GM19452 (cell line): ENCODE measurements around the gene NOL9.

Source experiments
- ATAC-seq: cut with Tn5 transposase; IDR thresholded peaks from one replicate; pipeline ENCODE4 v1.9.1; 2021; ENCODE audit not compliant: unreplicated experiment

NOL9 gene

GRCh38 chr1:6590046-6590445 is 35.7 kb upstream of the NOL9 start:
- ATAC-seq = no peak

DNA sequence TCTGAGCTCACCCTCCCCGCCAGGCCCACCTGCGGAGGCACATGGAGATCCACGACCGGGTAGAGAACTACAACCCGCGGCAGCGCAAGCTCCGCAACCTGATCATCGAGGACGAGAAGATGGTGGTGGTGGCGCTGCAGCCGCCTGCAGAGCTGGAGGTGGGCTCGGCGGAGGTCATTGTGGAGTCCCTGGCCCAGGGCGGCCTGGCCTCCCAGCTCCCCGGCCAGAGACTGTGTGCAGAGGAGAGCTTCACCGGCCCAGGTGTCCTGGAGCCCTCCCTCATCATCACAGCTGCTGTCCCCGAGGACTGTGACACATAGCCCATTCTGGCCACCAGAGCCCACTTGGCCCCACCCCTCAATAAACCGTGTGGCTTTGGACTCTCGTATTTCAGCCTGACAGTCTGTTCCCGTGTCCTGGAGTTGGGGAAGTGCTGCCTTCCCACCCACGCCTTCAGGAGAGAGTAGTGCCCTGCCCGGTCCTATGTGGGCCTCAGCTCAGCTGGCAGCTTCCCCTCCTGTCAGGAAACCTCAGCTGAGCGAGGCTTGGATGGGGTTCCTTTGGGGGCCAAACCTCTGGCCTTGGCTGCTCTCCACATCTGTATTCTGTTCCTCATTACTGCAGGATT is 34.7 kb upstream of the NOL9 start:
- ATAC-seq = no peak

DNA sequence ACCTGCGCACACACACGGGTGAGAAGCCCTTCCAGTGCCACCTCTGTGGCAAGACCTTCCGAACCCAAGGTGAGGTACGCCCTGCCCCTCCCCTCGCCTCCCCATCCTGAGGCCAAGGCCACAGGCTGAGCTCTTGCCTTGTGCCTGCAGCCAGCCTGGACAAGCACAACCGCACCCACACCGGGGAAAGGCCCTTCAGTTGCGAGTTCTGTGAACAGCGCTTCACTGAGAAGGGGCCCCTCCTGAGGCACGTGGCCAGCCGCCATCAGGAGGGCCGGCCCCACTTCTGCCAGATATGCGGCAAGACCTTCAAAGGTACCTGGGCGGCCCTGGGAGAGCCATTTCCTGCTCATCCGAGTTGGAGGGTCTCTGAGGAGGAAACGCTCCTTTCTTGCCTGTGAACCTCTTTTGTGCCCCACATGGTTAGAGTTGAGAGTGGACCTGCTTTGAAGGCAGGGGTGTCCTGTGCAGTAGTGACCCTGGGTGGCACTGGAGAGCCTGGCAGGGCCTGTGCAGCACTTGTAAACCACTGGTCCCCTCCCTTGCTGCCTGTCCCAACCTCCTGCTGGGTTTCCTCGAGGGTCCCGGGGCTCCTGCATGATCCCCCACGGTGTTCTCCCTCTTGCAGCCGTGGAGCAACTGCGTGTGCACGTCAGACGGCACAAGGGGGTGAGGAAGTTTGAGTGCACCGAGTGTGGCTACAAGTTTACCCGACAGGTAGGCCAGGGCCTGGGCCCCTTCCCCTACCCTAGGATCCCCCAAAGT is 34.0 kb upstream of the NOL9 start:
- no peak for ATAC-seq

DNA sequence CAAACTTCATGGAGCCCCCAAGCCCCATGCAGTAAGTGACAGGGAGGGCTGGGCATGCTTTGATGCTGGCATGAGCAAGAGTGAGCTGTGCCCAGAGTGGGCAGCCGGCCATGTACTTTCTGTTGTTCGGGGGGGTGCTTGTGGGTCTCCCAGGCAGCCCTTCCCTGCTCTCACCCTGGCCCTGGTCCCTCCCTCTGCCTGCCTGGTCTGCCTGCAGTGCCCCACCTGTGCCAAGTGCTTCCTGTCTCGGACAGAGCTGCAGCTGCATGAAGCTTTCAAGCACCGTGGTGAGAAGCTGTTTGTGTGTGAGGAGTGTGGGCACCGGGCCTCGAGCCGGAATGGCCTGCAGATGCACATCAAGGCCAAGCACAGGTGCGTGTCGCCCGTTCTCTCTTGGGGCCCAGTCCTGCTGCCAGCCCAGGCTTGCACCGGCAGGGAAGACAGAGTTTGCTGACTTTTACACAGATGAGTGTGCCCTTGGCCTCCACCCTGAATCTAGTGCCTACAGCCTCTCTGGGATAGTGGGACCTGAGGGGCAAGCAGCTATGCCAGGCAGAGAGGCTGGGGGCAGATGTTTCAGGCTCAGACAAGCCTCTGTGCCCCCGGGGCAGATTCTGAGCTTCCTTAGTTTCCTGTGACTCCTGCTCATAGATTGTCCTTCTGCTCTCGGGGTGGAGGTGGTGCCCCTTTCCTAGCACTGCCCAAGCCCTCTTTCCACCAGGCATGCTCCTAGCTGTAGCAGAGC is 33.1 kb upstream of the NOL9 start:
- ATAC-seq = no peak

DNA sequence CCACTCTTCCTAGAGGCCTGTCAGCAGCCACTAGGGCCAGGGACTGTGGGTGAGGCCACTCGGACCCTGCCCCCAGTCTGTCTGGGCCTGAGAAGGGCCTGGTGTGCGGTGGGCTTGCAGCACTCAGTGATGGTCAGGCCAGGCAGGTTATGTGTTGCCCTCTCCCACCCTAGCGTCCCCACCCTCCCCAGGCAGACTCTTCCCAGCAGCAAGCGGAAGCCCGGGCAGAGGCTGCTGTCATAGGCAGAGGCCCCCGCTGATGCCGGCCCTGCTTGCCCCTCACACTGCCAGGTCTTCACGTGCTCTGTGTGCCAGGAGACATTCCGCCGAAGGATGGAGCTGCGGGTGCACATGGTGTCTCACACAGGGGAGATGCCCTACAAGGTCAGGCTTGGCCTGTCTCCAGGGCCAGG is 32.1 kb upstream of the NOL9 start:
- no peak for ATAC-seq

- no peak for ATAC-seq
Observed at GRCh38 chr1:6585841-6586240, 31.5 kb upstream of the NOL9 start.

DNA sequence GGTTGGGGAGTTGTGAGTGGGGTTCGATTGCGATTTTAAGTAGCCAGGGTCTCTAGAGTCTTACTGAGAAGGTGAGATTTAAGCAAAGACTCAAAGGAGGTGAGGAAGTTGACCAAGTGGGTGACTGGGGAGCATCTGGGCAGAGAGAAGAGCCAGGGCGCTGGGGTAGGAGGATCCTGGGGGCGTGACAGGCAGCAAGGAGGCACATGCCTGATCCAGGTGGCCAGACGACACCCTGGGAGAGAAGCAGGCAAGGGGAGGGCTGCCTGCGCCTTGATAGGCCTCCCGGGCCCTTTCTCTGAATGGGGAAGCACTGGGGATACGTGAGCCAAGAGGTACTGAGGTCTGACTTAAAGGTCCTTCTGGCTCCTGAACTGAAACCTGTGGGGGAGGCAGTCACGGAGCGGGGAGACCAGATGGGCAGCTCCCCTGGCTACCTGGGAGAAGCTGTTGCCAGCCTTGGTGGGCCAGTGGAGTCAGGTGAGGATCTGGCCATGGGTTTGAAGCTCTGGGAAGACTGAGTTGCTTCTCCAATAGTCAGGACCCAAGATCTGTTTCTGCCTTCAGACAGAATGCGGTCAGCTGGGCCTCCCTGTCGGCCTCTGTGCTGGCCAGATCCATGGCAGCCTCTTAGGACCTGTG is 30.9 kb upstream of the NOL9 start:
- ATAC-seq = no peak

DNA sequence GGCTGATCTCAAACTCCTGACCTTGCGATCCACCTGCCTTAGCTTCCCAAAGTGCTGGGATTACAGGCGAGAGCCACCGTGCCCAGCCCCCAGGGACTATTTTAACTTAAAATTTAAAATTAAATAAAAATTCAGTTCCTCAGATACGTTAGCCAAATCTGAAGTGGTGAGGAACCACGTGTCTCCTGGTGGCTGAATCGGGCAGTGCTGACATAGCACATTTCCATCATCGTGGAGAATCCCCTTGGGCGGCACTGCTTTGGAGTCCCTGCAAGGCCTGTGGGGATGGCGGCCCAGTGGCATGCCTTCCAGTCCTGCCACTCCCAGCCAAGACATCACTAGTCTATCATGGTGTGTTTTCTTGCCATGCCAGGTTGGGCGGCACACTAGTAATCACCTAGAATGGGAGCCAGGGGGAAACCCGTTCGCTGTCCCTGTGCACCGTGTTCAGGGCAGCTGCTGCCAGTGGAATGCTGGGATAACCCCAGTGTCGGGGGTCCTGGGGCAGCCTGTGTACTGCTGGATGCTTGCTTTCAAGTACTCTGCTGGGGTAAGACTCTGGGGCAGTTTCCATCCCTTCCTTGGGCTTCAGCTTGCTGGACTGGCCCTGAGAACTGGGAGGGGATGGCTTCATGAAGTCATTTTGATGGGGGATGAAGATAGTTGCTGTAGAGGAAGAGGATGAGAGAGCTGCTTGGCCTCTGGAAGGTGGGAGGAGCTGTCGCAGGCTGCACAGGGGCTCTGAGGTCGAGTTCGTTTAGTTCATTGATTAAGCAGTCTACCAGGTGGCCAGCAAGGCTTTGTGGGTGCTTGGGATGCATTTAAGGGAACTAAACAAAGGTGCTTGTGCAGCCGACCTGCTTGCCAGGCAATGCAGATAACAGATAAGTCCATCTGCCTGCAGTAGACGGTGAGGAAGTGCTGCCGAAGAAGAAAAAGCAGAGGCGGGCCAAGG is 30.1 kb upstream of the NOL9 start:
- no peak for ATAC-seq

DNA sequence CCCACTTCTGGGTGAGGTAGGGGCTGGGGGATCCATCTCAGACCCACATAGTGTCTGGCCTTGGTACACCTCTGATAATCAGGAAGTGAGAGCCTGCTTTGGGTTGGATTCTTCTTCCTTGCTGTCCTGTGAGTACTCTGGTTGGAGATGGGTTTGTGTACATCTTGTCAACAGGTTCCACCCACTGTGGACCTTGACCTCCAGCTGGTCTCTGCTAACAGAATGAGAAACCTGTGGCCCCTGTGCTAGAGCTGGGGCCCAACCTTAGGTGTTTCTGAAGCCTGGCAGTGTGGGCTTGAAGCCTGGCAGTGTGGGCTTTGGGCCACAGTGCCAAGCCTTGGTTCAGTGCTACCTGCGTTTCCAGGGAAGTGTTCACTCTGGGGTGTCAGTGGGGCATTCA is 28.1 kb upstream of the NOL9 start:
- no peak for ATAC-seq

- no peak for ATAC-seq
Observed at GRCh38 chr1:6581561-6582305, 27.4 kb upstream of the NOL9 start.

DNA sequence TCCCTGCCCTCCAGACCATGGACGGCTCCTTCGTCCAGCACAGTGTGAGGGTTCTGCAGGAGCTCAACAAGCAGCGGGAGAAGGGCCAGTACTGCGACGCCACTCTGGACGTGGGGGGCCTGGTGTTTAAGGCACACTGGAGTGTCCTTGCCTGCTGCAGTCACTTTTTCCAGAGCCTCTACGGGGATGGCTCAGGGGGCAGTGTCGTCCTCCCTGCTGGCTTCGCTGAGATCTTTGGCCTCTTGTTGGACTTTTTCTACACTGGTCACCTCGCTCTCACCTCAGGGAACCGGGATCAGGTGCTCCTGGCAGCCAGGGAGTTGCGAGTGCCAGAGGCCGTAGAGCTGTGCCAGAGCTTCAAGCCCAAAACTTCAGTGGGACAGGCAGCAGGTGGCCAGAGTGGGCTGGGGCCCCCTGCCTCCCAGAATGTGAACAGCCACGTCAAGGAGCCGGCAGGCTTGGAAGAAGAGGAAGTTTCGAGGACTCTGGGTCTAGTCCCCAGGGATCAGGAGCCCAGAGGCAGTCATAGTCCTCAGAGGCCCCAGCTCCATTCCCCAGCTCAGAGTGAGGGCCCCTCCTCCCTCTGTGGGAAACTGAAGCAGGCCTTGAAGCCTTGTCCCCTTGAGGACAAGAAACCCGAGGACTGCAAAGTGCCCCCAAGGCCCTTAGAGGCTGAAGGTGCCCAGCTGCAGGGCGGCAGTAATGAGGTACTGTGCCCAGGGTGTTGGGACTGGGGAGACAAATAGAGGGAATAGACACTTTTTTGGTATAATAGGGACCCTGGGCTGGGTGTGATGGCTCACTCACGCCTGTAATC is 26.5 kb upstream of the NOL9 start:
- no peak for ATAC-seq

- ATAC-seq = peak; percentile 30
Observed at GRCh38 chr1:6580119-6580592, 25.8 kb upstream of the NOL9 start.

DNA sequence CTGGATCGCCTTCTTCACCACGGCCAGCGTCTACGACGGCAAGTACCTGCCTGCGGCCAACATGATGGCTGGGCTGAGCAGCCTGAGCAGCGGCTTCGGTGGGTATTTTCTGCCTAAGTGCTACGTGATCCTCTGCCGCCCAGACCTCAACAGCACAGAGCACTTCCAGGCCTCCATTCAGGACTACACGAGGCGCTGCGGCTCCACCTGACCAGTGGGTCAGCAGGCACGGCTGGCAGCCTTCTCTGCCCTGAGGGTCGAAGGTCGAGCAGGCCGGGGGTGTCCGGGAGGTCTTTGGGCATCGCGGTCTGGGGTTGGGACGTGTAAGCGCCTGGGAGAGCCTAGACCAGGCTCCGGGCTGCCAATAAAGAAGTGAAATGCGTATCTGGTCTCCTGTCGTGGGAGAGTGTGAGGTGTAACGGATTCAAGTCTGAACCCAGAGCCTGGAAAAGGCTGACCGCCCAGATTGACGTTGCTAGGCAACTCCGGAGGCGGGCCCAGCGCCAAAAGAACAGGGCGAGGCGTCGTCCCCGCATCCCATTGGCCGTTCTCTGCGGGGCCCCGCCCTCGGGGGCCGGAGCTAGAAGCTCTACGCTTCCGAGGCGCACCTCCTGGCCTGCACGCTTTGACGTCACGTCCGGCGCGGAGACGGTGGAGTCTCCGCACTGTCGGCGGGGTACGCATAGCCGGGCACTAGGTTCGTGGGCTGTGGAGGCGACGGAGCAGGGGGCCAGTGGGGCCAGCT is 25.2 kb upstream of the NOL9 start, which contains the start of gene ZBTB48:
TSS of gene ZBTB48 (plus strand) at position 621 of the 745 bp plus-strand sequence. CDS start 616 bp downstream, outside the sequence.
- ATAC-seq = peak; percentile 96

- no peak for ATAC-seq
Observed at GRCh38 chr1:6578624-6579373, 24.5 kb upstream of the NOL9 start.

DNA sequence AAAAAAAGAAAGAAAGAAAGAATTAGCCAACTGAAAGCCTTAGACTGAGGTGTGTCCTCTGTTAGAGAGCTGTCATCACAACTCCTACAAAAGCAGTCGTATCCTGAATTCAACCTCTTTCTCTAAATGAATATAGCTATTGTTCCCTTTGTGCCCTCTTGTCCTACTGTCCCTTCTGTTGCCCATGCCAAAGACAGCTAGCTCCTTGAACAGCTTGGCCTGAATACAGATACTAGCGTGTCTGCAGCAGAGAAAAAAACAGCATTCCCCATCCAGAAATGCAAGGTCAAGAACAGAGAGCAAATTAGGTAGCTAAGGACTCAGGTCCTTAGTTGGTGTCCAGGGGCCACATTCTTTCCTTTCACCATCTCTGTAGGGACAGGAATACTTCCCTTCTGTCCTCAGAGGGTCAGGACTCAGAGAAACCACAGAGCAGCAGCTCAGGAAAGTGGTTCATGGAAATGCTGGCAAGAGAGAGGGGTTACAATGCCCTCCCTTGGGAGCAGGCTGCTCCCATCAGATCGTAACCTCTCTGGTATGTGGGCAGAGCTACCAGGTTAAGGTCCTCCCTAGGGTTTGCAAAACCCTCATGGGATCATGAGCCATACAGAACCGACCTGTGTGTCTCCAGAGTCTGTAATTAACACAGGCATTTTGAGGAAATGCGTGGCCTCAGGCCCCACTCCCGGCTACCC is 23.7 kb upstream of the NOL9 start:
- no peak for ATAC-seq

DNA sequence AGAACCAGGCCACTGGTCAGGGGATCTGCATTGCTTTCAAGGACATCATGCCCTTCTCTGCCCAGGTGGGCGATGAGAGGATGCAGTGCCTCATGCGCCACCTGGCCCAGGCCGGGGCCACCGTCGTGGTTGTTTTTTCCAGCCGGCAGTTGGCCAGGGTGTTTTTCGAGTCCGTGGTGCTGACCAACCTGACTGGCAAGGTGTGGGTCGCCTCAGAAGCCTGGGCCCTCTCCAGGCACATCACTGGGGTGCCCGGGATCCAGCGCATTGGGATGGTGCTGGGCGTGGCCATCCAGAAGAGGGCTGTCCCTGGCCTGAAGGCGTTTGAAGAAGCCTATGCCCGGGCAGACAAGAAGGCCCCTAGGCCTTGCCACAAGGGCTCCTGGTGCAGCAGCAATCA is 20.5 kb upstream of the NOL9 start:
- ATAC-seq = no peak
